Ovary (tissue), 3 donors: ENCODE data around the gene MAN2A1.

Experiments
- POLR2A ChIP-seq: fragments of 450-650 bp; IDR thresholded peaks from one replicate; pipeline ENCODE4 v1.6.1; 2017; ENCODE audit warnings: antibody characterized with exemption, mild to moderate bottlenecking, moderate library complexity
- TF ChIP-seq, protein P1 (sequence below), 3 donors: fragments of 450-650 bp in 2 of 3; fragments of 200-600 bp in 1 of 3; IDR thresholded peaks; one replicate each; pipeline versions ENCODE4 v1.5.1 to v1.8.0; 2016 to 2022; ENCODE audit warnings: antibody characterized with exemption in 3 of 3, mild to moderate bottlenecking in 1 of 3
- donor health status: DM: no; HTN: no; CAD: no.

DNA sequence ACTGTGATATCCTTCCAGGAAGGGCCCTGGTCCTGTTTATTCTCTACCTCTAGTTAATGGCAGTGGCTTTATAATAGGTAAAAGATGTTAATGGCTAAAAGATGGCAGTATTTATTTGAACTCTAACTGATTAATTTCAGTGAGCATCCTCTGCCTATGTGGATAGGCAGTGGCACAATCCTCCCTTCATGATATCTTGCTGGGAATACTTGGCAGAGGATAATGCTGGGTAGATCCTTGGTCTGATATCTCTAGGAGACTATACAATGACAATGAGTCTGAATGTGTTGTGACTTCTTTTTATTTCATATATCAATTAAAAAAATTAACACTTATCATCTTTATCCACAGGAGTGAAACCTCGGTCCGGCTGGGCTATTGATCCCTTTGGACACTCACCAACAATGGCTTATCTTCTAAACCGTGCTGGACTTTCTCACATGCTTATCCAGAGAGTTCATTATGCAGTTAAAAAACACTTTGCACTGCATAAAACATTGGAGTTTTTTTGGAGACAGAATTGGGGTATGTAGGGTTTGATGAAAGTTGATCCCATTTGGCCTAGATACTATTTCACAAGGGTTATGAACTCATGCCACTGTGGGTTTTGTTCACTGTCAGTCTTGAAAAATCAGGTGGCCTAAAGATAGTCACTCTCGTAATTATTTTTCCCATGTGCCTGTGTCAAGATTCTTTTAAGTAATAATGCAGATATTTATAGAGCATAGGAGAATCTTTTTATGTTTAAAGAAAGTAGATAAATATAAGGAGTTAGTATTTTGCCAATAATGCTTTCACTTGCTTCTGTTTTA lies 77.7 kb downstream of the MAN2A1 start:
- TF ChIP-seq, protein P1, sequence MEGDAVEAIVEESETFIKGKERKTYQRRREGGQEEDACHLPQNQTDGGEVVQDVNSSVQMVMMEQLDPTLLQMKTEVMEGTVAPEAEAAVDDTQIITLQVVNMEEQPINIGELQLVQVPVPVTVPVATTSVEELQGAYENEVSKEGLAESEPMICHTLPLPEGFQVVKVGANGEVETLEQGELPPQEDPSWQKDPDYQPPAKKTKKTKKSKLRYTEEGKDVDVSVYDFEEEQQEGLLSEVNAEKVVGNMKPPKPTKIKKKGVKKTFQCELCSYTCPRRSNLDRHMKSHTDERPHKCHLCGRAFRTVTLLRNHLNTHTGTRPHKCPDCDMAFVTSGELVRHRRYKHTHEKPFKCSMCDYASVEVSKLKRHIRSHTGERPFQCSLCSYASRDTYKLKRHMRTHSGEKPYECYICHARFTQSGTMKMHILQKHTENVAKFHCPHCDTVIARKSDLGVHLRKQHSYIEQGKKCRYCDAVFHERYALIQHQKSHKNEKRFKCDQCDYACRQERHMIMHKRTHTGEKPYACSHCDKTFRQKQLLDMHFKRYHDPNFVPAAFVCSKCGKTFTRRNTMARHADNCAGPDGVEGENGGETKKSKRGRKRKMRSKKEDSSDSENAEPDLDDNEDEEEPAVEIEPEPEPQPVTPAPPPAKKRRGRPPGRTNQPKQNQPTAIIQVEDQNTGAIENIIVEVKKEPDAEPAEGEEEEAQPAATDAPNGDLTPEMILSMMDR (IDR thresholded peaks at IDR 0.05): no peak
- TF ChIP-seq POLR2A: no peak
